Prostate gland (tissue), 2 donors: ENCODE measurements around the gene TSSK6.

Source experiments
- CTCF ChIP-seq, 4 experiments: fragments of 200-600 bp in 2 of 4; fragments of 450-650 bp in 2 of 4; sonication (generic) in 2 of 4; IDR thresholded peaks; 1 replicate in 3 of 4; 2 replicates in 1 of 4; pipeline ENCODE4 v1.5.1; 2016 to 2019; ENCODE audit warnings: antibody characterized with exemption in 4 of 4, mild to moderate bottlenecking in 2 of 4, moderate library complexity in 2 of 4
- POLR2A ChIP-seq: fragments of 450-650 bp; IDR thresholded peaks from one replicate; pipeline ENCODE4 v1.6.1; 2016; ENCODE audit warnings: antibody characterized with exemption, mild to moderate bottlenecking

- TF ChIP-seq CTCF (IDR thresholded peaks at IDR 0.05) (no peak), POLR2A (no peak)
Measured at GRCh38 chr19:19527674-19528625, 12.6 kb upstream of the TSSK6 start.
